Measurements from ENCODE around the gene ESPL1.

Gene ESPL1

DNA sequence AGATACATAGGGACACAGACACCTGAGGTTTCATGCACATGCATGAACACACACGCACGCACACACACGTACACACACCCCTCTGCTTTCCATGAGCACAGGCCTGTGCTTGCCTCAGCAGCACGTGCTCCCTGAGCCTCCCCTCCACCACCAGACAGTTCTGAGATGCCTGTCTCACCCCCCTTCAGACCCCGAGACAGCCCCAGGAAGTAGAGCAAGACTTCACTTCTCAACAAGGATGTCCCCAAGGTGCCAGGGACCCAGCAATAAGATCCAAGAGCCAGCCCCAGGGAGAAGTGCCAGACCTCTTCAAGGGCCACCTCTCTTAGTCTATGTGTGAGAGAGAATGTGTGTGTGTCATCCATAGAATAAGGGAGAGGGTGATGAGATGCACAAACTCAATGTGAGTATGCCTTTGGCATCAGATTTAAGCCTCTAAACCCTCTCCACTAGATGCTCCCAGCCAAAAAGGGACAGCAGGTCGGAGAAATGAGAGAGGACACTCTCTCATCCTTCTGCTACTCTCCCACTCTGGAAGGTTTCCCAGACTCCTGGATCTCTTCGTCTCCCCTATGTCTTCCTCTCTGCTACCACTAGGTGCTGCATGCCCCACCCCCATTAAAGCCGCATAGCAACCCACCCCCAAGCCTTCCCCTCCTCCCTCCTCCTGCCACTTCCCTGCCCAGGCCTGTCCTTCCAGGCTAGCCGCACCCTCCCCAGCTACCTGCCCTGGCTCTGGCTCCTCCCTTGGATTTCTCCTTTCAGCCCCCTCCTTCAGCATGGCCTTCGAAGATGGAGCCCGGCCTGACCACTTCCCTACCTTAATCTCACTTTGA is 43.8 kb upstream of the ESPL1 start:
- H2AFZ ChIP-seq (ENCODE audit: low read depth, low read length, severe bottlenecking): no peak overlapping the region
- H3K9ac ChIP-seq (ENCODE audit: low read length): no peak overlapping the region
- H3K9me3 ChIP-seq (ENCODE audit: insufficient read depth, low read length): no peaks in the 10 kb centered on the region
- no peaks in the 10 kb centered on the region for H3K79me2 ChIP-seq (ENCODE audit: insufficient read depth, low read length)
- no peaks in the 10 kb centered on the region for H4K20me1 ChIP-seq (ENCODE audit: low read depth, low read length)
- peaks cover 11% of the 10 kb centered on the region for H3F3A ChIP-seq (ENCODE audit: insufficient read depth)
- no peaks in the 10 kb centered on the region for H3K36me3 ChIP-seq (ENCODE audit: low read length)
- H3K27me3 ChIP-seq (ENCODE audit: low read length): no peaks in the 10 kb centered on the region
- TF ChIP-seq, protein P1, sequence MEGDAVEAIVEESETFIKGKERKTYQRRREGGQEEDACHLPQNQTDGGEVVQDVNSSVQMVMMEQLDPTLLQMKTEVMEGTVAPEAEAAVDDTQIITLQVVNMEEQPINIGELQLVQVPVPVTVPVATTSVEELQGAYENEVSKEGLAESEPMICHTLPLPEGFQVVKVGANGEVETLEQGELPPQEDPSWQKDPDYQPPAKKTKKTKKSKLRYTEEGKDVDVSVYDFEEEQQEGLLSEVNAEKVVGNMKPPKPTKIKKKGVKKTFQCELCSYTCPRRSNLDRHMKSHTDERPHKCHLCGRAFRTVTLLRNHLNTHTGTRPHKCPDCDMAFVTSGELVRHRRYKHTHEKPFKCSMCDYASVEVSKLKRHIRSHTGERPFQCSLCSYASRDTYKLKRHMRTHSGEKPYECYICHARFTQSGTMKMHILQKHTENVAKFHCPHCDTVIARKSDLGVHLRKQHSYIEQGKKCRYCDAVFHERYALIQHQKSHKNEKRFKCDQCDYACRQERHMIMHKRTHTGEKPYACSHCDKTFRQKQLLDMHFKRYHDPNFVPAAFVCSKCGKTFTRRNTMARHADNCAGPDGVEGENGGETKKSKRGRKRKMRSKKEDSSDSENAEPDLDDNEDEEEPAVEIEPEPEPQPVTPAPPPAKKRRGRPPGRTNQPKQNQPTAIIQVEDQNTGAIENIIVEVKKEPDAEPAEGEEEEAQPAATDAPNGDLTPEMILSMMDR (IDR thresholded peaks at IDR 0.05; ENCODE audit: insufficient read depth, low read length, poor library complexity, severe bottlenecking): no peak
- no peak for TF ChIP-seq EZH2phosphoT487 (conservative IDR thresholded peaks at IDR 0.05; ENCODE audit: low read length)
- H3K4me3 ChIP-seq (ENCODE audit: insufficient read depth, low read length, poor library complexity, severe bottlenecking): no peak overlapping the region
- H3K27ac ChIP-seq (ENCODE audit: low read depth, low read length): no peak overlapping the region
- H3K9me2 ChIP-seq (replicated peaks; ENCODE audit: insufficient read depth, low read length): no peaks in the 10 kb centered on the region
- H3K4me2 ChIP-seq (ENCODE audit: low read depth, low read length, poor library complexity, severe bottlenecking): no peak overlapping the region

GRCh38 chr12:53224897-53225634 is 43.0 kb upstream of the ESPL1 start:
- H3K4me2 ChIP-seq (ENCODE audit: low read depth, low read length, poor library complexity, severe bottlenecking): no peak overlapping the region
- H3K79me2 ChIP-seq (ENCODE audit: insufficient read depth, low read length): no peaks in the 10 kb centered on the region
- H3K9ac ChIP-seq (ENCODE audit: low read length): no peak overlapping the region
- peaks cover 11% of the 10 kb centered on the region for H3F3A ChIP-seq (ENCODE audit: insufficient read depth)
- no peak overlapping the region for H3K4me3 ChIP-seq (ENCODE audit: insufficient read depth, low read length, poor library complexity, severe bottlenecking)
- H3K9me3 ChIP-seq (ENCODE audit: insufficient read depth, low read length): no peaks in the 10 kb centered on the region
- no peaks in the 10 kb centered on the region for H3K27me3 ChIP-seq (ENCODE audit: low read length)
- H4K20me1 ChIP-seq (ENCODE audit: low read depth, low read length): no peaks in the 10 kb centered on the region
- no peak for TF ChIP-seq EZH2phosphoT487 (conservative IDR thresholded peaks at IDR 0.05; ENCODE audit: low read length)
- TF ChIP-seq, protein P1 (IDR thresholded peaks at IDR 0.05; ENCODE audit: insufficient read depth, low read length, poor library complexity, severe bottlenecking): no peak
- H3K9me2 ChIP-seq (replicated peaks; ENCODE audit: insufficient read depth, low read length): no peaks in the 10 kb centered on the region
- H3K27ac ChIP-seq (ENCODE audit: low read depth, low read length): no peak overlapping the region
- no peak overlapping the region for H2AFZ ChIP-seq (ENCODE audit: low read depth, low read length, severe bottlenecking)
- H3K36me3 ChIP-seq (ENCODE audit: low read length): no peaks in the 10 kb centered on the region

DNA sequence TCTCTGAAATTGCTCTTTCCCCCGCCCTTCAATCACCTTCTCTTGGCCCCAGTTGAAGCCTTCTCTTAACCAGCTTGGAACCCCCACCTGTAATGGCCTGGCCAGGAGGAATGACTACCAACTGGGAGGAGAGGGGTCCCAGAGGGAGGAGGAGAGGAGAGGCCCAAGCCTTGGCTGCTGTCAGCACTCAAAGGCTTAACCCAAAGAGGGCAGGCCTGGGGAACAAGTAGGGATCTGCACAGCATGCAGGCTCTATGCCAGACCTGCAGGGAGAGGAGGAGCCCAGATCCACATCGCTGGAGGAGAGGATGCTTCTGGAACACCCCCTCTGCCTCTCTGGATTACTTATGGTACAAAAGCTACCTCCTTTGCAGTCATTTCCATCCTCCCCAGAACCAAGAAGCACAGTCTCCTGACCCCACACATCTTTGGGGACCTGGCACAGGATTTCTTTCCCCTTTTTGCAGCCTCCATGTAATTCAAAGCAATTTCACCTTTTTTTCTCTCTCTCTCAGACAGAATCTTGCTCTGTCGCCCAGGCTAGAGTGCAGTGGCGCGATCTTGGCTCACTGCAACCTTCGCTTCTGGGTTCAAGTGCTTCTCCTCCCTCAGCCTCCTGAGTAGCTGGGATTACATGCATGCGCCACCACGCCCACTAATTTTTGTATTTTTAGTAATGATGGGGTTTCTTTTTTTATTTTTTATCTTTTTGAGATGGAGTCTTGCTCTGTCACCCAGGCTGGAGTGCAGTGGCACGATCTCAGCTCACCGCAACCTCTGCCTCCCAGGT is 42.3 kb upstream of the ESPL1 start:
- Histone ChIP-seq H3K9me2 (replicated peaks; ENCODE audit: insufficient read depth, low read length) (no peaks in the 10 kb centered on the region), H3K36me3 (ENCODE audit: low read length) (no peaks in the 10 kb centered on the region), H2AFZ (ENCODE audit: low read depth, low read length, severe bottlenecking) (no peak overlapping the region), H3K4me2 (ENCODE audit: low read depth, low read length, poor library complexity, severe bottlenecking) (no peak overlapping the region), H3K9ac (ENCODE audit: low read length) (no peak overlapping the region), H3K79me2 (ENCODE audit: insufficient read depth, low read length) (no peaks in the 10 kb centered on the region), H3K27me3 (ENCODE audit: low read length) (no peaks in the 10 kb centered on the region), H3K27ac (ENCODE audit: low read depth, low read length) (no peak overlapping the region), H3K4me3 (ENCODE audit: insufficient read depth, low read length, poor library complexity, severe bottlenecking) (no peak overlapping the region), H3F3A (ENCODE audit: insufficient read depth) (peaks cover 7% of the 10 kb centered on the region; the same call in 1 of the 2 replicates), H3K9me3 (ENCODE audit: insufficient read depth, low read length) (no peaks in the 10 kb centered on the region), H4K20me1 (ENCODE audit: low read depth, low read length) (no peaks in the 10 kb centered on the region)
- TF ChIP-seq, protein P1 (IDR thresholded peaks at IDR 0.05; ENCODE audit: insufficient read depth, low read length, poor library complexity, severe bottlenecking): no peak
- TF ChIP-seq EZH2phosphoT487 (conservative IDR thresholded peaks at IDR 0.05; ENCODE audit: low read length): no peak
